Stomach (tissue), 19 donors: ENCODE measurements around the gene NDFIP2. TPM values are rescaled to one million over a fixed set of nuclear protein-coding genes. Genes with fewer than 3 reads are reported as not detected.

Experiments
- DNase-seq, 2 donors: peaks; one replicate each; pipeline versions ENCODE4 v3.0.0 to v3.0.0-alpha.2; 2013 to 2019
- H3K27ac ChIP-seq, 5 donors: fragments of 200-600 bp in 4 of 5; sonication (generic) in 4 of 5; one replicate each; pipeline ENCODE4 v1.5.1; 2013 to 2019; ENCODE audit warnings: mild to moderate bottlenecking in 1 of 5, moderate library complexity in 1 of 5
- H3K27me3 ChIP-seq, 3 donors: fragments of 200-600 bp; sonication (generic); one replicate each; pipeline ENCODE4 v1.5.1; 2017 to 2019; ENCODE audit warnings: mixed run types in 1 of 3
- H3K36me3 ChIP-seq, 4 donors: fragments of 200-600 bp; sonication (generic); 1 replicate in 3 of 4; 2 replicates in 1 of 4; pipeline ENCODE4 v1.5.1; 2016 to 2019
- H3K4me1 ChIP-seq, 4 donors: fragments of 200-600 bp; sonication (generic); one replicate each; pipeline ENCODE4 v1.5.1; 2016 to 2019
- H3K4me3 ChIP-seq, 4 donors: fragments of 200-600 bp; sonication (generic) in 3 of 4; one replicate each; pipeline ENCODE4 v1.5.1; 2016 to 2019; ENCODE audit warnings: mild to moderate bottlenecking in 1 of 4
- H3K9me3 ChIP-seq, 4 donors: fragments of 200-600 bp; sonication (generic); one replicate each; pipeline ENCODE4 v1.5.1; 2016 to 2019
- CTCF ChIP-seq, 7 experiments: fragments of 450-650 bp in 4 of 7; fragments of 200-600 bp in 3 of 7; sonication (generic) in 3 of 7; IDR thresholded peaks; one replicate each; pipeline ENCODE4 v1.5.1; 2016 to 2019; ENCODE audit warnings: antibody characterized with exemption in 7 of 7, control low read depth in 2 of 7, mild to moderate bottlenecking in 1 of 7
- EP300 ChIP-seq: sonication (generic); formaldehyde crosslinking; IDR thresholded peaks from one replicate; pipeline ENCODE4 v1.6.1; 2017; ENCODE audit warnings: antibody characterized with exemption
- POLR2A ChIP-seq, 4 donors: fragments of 450-650 bp; IDR thresholded peaks; one replicate each; pipeline ENCODE4 v1.6.1; 2016; ENCODE audit warnings: antibody characterized with exemption in 4 of 4, control low read depth in 2 of 4, mild to moderate bottlenecking in 1 of 4, moderate library complexity in 1 of 4
- POLR2AphosphoS5 ChIP-seq, 3 donors: sonication (generic); formaldehyde crosslinking; IDR thresholded peaks; one replicate each; pipeline ENCODE4 v1.6.1; 2016; ENCODE audit warnings: antibody characterized with exemption in 3 of 3
- WGBS, 5 donors: extraction: QIAGEN DNeasy Blood & Tissue Kit in 3 of 5; methylation state at CpG; one replicate each; pipeline versions ENCODE4 v1.1.5 to v1.1.7; 2013 to 2018; 5-methylcytosine and 5-hydroxymethylcytosine counted together
- intact Hi-C: fragments of 100-400 bp; cut with DNase I; formaldehyde crosslinking; loops from one replicate; pipeline ENCODE4 v1.15.1; 2023; ENCODE audit warnings: low total_unique reads
- long read RNA-seq, 10 donors: transcript quantifications; one replicate each; lab custom pipeline, GENCODE V29; 2026
- polyA plus RNA-seq, 3 donors: library from polyadenylated mRNA; stranded (reverse); fragments of 200-250 nt; gene quantifications; one replicate each; pipeline ENCODE4 v1.2.3, GENCODE V29; 2013
- total RNA-seq, 5 donors: library from RNA; depleted of rRNA; stranded (reverse); fragments of >200 nt; gene quantifications; one replicate each; pipeline versions ENCODE4 v1.1.0 to v1.2.3, GENCODE V29; 2014 to 2016
- donor health status: healthy with polysubstance abuse.
- donor health status: Bipolar disorder and iron deficiency.
- donor health status: healthy.

Gene NDFIP2, protein sequence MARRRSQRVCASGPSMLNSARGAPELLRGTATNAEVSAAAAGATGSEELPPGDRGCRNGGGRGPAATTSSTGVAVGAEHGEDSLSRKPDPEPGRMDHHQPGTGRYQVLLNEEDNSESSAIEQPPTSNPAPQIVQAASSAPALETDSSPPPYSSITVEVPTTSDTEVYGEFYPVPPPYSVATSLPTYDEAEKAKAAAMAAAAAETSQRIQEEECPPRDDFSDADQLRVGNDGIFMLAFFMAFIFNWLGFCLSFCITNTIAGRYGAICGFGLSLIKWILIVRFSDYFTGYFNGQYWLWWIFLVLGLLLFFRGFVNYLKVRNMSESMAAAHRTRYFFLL
- total RNA-seq (10 to 100 TPM in 3 of 5 donors, 1 to 10 TPM in 2; 2.9 to 56.5 (median 25.5) TPM), polyA plus RNA-seq (10 to 100 TPM; 11.7 to 17.0 (median 12.4) TPM)
- long read RNA-seq, donor 1, full-length matches to known transcripts = 4 of 4 reads
- long read RNA-seq, donor 1, partial matches to known transcripts = 0 of 4 reads
- long read RNA-seq, donor 1, other reads (novel, unspliced or antisense) = 0 of 4 reads
- long read RNA-seq, donor 2, full-length matches to known transcripts = 12 of 12 reads
- long read RNA-seq, donor 2, partial matches to known transcripts = 0 of 12 reads
- long read RNA-seq, donor 2, other reads (novel, unspliced or antisense) = 0 of 12 reads
- long read RNA-seq, donor 3, full-length matches to known transcripts = 2 of 2 reads
- long read RNA-seq, donor 3, partial matches to known transcripts = 0 of 2 reads
- long read RNA-seq, donor 3, other reads (novel, unspliced or antisense) = 0 of 2 reads
- long read RNA-seq, donor 4 = 0 reads
- long read RNA-seq, donor 5, full-length matches to known transcripts = 13 of 13 reads
- long read RNA-seq, donor 5, partial matches to known transcripts = 0 of 13 reads
- long read RNA-seq, donor 5, other reads (novel, unspliced or antisense) = 0 of 13 reads
- long read RNA-seq, donor 6, full-length matches to known transcripts = 16 of 16 reads
- long read RNA-seq, donor 6, partial matches to known transcripts = 0 of 16 reads
- long read RNA-seq, donor 6, other reads (novel, unspliced or antisense) = 0 of 16 reads
- long read RNA-seq, donor 7, full-length matches to known transcripts = 10 of 10 reads
- long read RNA-seq, donor 7, partial matches to known transcripts = 0 of 10 reads
- long read RNA-seq, donor 7, other reads (novel, unspliced or antisense) = 0 of 10 reads
- long read RNA-seq, donor 8, full-length matches to known transcripts = 7 of 7 reads
- long read RNA-seq, donor 8, partial matches to known transcripts = 0 of 7 reads
- long read RNA-seq, donor 8, other reads (novel, unspliced or antisense) = 0 of 7 reads
- long read RNA-seq, donor 9, full-length matches to known transcripts = 5 of 5 reads
- long read RNA-seq, donor 9, partial matches to known transcripts = 0 of 5 reads
- long read RNA-seq, donor 9, other reads (novel, unspliced or antisense) = 0 of 5 reads
- long read RNA-seq, donor 10, full-length matches to known transcripts = 6 of 6 reads
- long read RNA-seq, donor 10, partial matches to known transcripts = 0 of 6 reads
- long read RNA-seq, donor 10, other reads (novel, unspliced or antisense) = 0 of 6 reads

- Histone ChIP-seq H3K9me3 (no peaks in the 10 kb centered on the region), H3K36me3 (no peaks in the 10 kb centered on the region), H3K27me3 (no peaks in the 10 kb centered on the region), H3K4me1 (peaks cover 10 to 50% (median 29%) of the 10 kb centered on the region in 4 donors), H3K27ac (peak within 1 kb of the TSS; percentile 80 to 88 (median 84)), H3K4me3 (peak within 1 kb of the TSS; percentile 66 to 82 (median 74))
- DNase-seq = peak; percentile 89 to 95
- WGBS, 5 donors = 0 to 1% (median 0%) methylated on average over 26 to 74 of the region's 74 CpGs
- TF ChIP-seq POLR2AphosphoS5 (IDR thresholded peaks at IDR 0.05) (peak; percentile 59 to 94 (median 93)), EP300 (no peak)
- intact Hi-C loops = no loop called here
Observed at GRCh38 chr13:79480954-79481684, at the start of gene NDFIP2. NDFIP2 (plus strand) TSS chr13:79481155; CDS start chr13:79481204, 49 bp downstream.

DNA sequence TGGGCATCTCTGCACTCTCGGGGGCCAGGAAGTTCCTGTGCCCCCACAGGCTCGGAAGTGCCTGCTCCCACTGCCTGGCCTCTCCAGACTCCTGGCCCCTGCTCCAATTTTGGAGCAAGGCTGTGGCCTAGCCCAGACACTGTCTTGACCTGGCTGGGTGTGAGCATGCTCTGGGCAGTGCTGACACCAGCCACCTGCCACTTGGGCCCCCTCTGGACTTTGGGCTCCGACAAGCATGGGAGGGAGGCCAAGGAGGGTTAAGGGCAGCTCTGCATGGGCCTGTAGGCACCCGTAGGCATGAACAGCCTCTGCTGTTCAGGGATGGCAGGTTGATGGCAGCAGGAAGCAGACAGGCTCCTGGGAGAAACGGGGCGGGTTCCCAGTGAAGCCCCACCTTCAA is 48.9 kb upstream of the NDFIP2 start:
- DNase-seq = no peak
- Histone ChIP-seq H3K27ac (no peak overlapping the region), H3K4me1 (no peaks in the 10 kb centered on the region), H3K36me3 (no peaks in the 10 kb centered on the region), H3K4me3 (no peak overlapping the region), H3K9me3 (no peaks in the 10 kb centered on the region), H3K27me3 (no peaks in the 10 kb centered on the region)
- intact Hi-C loops = no loop called here
- 89 to 100% (median 94%) methylated on average over 3 to 6 of the region's 6 CpGs for WGBS, 5 donors
- TF ChIP-seq EP300 (no peak), POLR2A (IDR thresholded peaks at IDR 0.05) (no peak), CTCF (IDR thresholded peaks at IDR 0.05) (no peak), POLR2AphosphoS5 (IDR thresholded peaks at IDR 0.05) (no peak)

DNA sequence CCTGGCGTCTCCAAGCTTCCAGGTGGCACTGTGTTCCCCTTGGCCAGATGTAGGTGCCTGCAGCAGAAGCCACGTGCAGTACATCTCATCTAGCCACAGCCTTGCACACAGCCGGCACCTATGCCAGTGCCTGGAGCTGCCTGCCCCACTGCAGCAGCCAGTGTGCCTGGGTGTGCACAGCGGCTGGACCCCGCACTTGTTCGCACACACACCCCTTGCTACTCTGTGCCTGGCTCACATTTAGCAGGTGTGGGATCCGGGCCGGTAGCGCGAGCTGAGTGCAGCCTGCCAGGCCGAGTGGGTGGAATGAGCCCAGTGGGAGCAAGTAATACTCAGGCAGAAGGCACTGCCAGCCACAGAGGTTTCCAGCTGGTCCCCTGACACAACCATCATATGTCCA is 48.0 kb upstream of the NDFIP2 start:
- Histone ChIP-seq H3K4me3 (no peak overlapping the region), H3K4me1 (no peaks in the 10 kb centered on the region), H3K27me3 (no peaks in the 10 kb centered on the region), H3K36me3 (no peaks in the 10 kb centered on the region), H3K9me3 (no peaks in the 10 kb centered on the region), H3K27ac (no peak overlapping the region)
- intact Hi-C loops = no loop called here
- WGBS, 5 donors = 91 to 98% (median 96%) methylated on average over 9 to 11 of the region's 11 CpGs
- DNase-seq = no peak
- TF ChIP-seq CTCF (IDR thresholded peaks at IDR 0.05) (no peak), POLR2AphosphoS5 (IDR thresholded peaks at IDR 0.05) (no peak), POLR2A (IDR thresholded peaks at IDR 0.05) (no peak)

DNA sequence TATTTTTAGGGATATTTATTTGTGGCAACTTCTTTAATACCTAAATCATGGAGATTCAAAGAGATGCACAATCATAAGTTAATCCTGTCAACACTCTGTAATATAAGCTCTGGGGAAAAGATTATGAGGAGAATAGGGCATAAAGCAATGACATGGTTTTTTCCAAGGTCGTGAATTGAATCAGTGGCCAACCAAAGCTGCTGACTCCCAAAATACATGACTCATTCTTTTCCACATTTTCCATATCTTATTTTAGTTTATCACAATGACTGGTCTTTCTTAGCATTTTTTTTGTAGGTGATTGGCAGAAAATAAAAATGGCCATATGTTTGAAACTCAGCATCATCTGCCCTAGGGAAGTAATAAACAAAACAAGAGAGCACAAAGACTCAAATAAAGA is 46.4 kb upstream of the NDFIP2 start:
- DNase-seq = no peak
- H3K4me1 ChIP-seq = no peaks in the 10 kb centered on the region
- H3K9me3 ChIP-seq = no peaks in the 10 kb centered on the region
- WGBS, 5 donors = 62 to 74% (median 66%) methylated on average over 1 of the region's 1 CpG
- TF ChIP-seq POLR2A (IDR thresholded peaks at IDR 0.05) (no peak), CTCF (IDR thresholded peaks at IDR 0.05) (no peak), EP300 (no peak), POLR2AphosphoS5 (IDR thresholded peaks at IDR 0.05) (no peak)
- intact Hi-C loops = no loop called here
- H3K4me3 ChIP-seq = no peak overlapping the region
- no peaks in the 10 kb centered on the region for H3K36me3 ChIP-seq
- no peak overlapping the region for H3K27ac ChIP-seq
- no peaks in the 10 kb centered on the region for H3K27me3 ChIP-seq
